Stimulated activated CD4-positive, alpha-beta T cell treated with anti-CD3 and anti-CD28 coated beads, Interleukin-2, amount 100 ng/mL, for 48 hours (primary cell): ENCODE measurements around the gene CHN2.

ENCODE experiments used
- DNase-seq, 2 donors: peaks; one replicate each; pipeline ENCODE4 v3.0.0-alpha.2; 2020

The CHN2 gene

DNA sequence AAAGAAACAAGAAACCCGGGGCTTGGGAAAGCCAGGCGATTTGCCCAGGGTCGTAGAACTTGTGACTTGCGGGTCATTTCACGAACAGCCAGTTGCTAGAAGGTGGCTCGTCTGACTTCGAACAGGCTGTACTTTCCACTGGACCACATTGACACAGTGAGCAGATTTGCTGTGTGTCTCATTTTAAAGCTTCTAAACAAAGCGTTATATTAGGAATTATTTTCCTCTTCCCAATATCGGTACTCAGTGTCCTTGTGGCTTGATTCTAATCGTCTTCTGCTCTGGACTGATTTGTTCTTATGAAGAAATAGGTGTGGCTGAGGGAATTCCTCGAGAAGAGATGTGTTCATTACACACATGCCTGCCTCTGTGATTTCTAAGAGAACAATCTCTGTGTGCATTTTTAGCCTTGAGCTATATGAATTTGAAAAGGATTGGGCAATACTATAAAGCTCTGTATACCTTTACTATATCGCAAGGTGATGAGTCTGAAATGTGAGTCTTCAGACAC is 219.1 kb downstream of the CHN2 start:
- DNase-seq, result no peak

- DNase-seq, result no peak
Observed at GRCh38 chr7:29414216-29414615, 219.6 kb downstream of the CHN2 start.

GRCh38 chr7:29415215-29415614 is 220.6 kb downstream of the CHN2 start:
- no peak for DNase-seq

GRCh38 chr7:29416276-29416937 is 221.8 kb downstream of the CHN2 start:
- no peak for DNase-seq

- DNase-seq, result no peak
Observed at GRCh38 chr7:29416938-29417305, 222.3 kb downstream of the CHN2 start.

- no peak for DNase-seq
Observed at GRCh38 chr7:29418056-29418455, 223.5 kb downstream of the CHN2 start.

- no peak for DNase-seq
Observed at GRCh38 chr7:29418651-29419050, 224.1 kb downstream of the CHN2 start.

DNA sequence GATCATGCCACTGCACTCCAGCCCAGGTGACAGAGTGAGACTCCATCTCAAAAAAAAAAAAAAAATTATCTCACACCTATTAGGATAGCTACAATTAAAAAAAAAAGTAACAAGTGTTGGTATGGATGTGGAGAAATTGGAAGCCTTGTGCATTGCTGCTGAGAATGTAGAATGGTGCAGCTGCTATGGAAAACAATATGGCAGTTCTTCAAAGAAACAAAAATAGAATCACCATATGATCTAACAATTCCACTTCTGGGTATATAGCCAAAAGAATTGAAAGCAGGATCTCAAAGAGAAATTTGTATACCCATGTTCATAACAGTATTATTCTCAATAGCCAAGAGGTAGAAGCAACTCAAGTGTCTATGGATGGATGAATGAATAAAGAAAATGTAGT is 225.4 kb downstream of the CHN2 start:
- DNase-seq, result no peak

GRCh38 chr7:29421010-29421956 is 226.7 kb downstream of the CHN2 start:
- DNase-seq, result no peak

- no peak for DNase-seq
Observed at GRCh38 chr7:29422829-29423228, 228.3 kb downstream of the CHN2 start.

DNA sequence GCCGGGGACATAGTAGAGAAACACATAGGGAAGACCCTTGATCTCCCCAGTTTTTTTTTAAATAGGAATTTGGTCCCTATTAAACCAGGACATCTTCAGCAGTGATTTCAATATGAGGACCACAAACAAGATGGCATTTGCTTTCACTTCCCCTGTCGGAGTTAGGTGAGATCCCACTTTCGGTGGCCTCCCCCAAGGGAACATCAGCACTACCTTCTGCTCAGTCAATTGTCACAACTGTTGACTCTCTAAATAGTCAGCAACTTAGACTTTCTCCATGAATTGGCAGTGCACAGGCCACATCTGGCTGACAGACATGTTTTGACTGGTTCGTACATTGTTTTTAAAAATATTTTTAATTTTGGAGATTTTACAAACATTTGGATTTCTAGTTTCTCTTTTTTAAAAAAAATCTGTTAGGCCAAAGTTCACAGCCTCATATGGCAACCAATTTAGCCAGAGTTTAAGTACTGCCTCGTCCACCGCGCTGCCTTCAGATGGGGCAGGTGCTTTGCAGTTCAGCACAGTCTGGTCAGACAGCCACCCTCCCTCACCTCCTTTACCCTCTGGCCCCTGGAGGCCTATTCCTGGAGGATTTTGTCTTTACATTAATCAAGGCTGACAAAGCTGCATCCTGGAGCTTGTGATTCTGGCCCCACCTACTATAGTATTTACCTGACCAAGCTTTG is 229.9 kb downstream of the CHN2 start:
- DNase-seq, result no peak

GRCh38 chr7:29424984-29425309 is 230.4 kb downstream of the CHN2 start:
- no peak for DNase-seq

- no peak for DNase-seq
Observed at GRCh38 chr7:29426587-29426986, 232.0 kb downstream of the CHN2 start.

- no peak for DNase-seq
Observed at GRCh38 chr7:29429401-29429800, 234.8 kb downstream of the CHN2 start.

- no peak for DNase-seq
Observed at GRCh38 chr7:29430279-29430949, 235.8 kb downstream of the CHN2 start.

GRCh38 chr7:29431686-29432085 is 237.1 kb downstream of the CHN2 start:
- DNase-seq, result no peak

DNA sequence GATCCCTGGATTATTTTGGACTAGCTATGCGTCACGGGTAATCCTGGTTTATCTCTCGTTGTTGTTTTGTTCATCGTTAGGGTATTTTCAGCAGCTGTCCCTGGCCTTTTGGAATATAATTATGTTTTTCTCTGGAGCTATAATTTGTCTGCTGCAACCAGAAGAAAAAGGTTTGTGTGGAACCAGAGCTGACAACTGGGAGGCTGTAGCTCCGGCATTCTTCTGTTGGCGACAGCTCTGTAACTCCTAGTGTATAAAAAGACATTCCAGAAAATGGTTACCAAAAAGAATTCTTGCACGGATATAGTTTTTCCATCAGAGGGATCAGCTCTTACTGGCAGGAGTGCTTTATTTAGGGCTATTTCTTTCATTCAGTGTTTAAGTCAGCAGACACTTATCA is 238.1 kb downstream of the CHN2 start:
- no peak for DNase-seq

DNA sequence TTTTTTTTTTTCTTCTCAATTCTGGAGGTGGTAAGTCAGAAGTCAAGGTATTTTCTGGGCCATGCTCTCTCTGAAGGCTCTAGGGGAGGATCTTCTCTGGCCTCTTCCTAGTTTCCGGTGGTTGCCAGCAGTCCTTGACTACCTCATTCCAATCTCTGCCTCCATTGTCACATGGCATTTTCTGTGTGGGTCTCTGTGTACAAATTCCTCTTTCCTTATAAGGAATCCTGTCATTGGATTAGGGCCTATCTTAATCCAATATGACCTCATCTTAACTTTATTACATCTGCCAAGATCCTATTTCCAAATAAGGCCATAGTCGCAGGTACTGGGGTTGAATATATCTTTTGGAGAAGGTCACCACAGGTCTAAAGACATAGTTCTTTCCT is 239.8 kb downstream of the CHN2 start:
- DNase-seq, result no peak

- DNase-seq, result no peak
Observed at GRCh38 chr7:29435167-29435566, 240.6 kb downstream of the CHN2 start.

DNA sequence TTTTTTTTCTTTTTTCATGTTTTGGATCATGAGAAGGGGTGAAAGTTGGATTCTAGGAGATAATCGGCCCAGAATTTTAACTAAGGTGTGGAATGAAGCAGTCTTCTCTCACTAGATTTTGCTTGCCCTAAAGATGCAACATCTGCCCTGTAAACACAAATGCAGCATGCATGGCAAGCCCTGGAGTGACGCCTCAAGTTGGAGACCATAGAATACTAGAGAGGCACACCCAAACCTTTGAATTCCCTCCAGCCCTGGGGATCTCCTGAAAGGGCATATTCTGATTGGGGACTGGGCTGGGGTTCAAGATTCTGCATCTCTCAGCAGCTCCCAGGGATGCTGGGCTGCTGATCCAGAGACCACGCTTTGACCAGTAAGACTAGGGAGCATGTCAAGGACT is 241.3 kb downstream of the CHN2 start:
- no peak for DNase-seq

- no peak for DNase-seq
Observed at GRCh38 chr7:29442146-29442545, 247.6 kb downstream of the CHN2 start.

DNA sequence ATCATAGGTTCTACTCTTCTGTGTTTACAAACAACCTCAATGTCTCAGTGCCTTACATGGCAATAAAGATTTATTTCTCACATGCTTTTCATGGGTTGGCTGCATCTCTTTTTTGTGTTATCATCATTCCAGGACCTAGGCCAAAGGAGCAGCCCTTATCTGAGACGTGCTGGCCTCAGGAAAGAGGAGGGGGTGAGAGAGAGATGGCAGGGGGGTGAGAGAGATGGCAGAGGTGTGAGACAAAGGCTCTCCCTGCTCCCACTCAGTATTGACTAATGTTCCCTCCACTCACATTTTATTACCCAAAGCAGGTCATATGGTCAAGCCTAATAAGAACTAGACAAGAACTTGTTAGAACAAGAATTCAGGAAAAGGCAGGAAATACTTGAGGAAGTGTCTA is 249.0 kb downstream of the CHN2 start:
- DNase-seq, result no peak

- DNase-seq, result no peak
Observed at GRCh38 chr7:29444267-29444666, 249.7 kb downstream of the CHN2 start.
